GM12878 (cell line): ENCODE data around the gene RBBP8NL. TPM values are rescaled to one million over a fixed set of nuclear protein-coding genes. Genes with fewer than 3 reads are reported as not detected.
A peak's percentile ranks its signal among the peaks of the same experiment; 100 is the strongest.

ENCODE experiments used
- BHLHE40 ChIP-seq, 2 experiments: fragments of 450-650 bp in 1 of 2; IDR thresholded peaks; 2 replicates each; pipeline ENCODE4 v1.6.1; 2011 to 2017; ENCODE audit warnings: low read depth in 2 of 2, borderline replicate concordance in 1 of 2, improper control_type of control experiment in 1 of 2, low read length in 1 of 2, mild to moderate bottlenecking in 1 of 2
- BMI1 ChIP-seq: fragments of 450-650 bp; IDR thresholded peaks from 2 replicates; pipeline ENCODE4 v1.6.1; 2016; ENCODE audit warnings: mild to moderate bottlenecking, moderate library complexity, borderline replicate concordance
- CEBPZ ChIP-seq: fragments of 150-350 bp; IDR thresholded peaks from 2 replicates; pipeline ENCODE4 v1.6.1; 2016; ENCODE audit warnings: low read depth, low read length
- CREM ChIP-seq: IDR thresholded peaks from 2 replicates; pipeline ENCODE4 v1.6.1; 2014; ENCODE audit warnings: antibody characterized with exemption, low read depth
- EGR1 ChIP-seq, 2 experiments: IDR thresholded peaks; 1 replicate in 1 of 2; 2 replicates in 1 of 2; pipeline ENCODE4 v1.6.1; 2011 to 2012; ENCODE audit warnings: low read depth in 2 of 2, low read length in 2 of 2, borderline replicate concordance in 1 of 2, mild to moderate bottlenecking in 1 of 2, moderate library complexity in 1 of 2
- HCFC1 ChIP-seq: fragments of 150-350 bp; IDR thresholded peaks from 2 replicates; pipeline ENCODE4 v1.6.1; 2014; ENCODE audit warnings: low read length
- PKNOX1 ChIP-seq: fragments of 450-650 bp; IDR thresholded peaks from 2 replicates; pipeline ENCODE4 v1.6.1; 2016; ENCODE audit warnings: mild to moderate bottlenecking
- RELA ChIP-seq: fragments of 450-650 bp; IDR thresholded peaks from 2 replicates; pipeline ENCODE4 v1.8.0; 2014; ENCODE audit warnings: borderline replicate concordance; ENCODE audit not compliant: partially characterized antibody
- SIX5 ChIP-seq: IDR thresholded peaks from 2 replicates; pipeline ENCODE4 v1.6.1; 2011; ENCODE audit warnings: mild to moderate bottlenecking, low read depth, low read length, moderate library complexity; ENCODE audit not compliant: severe bottlenecking
- polyA plus RNA-seq, 11 experiments: library from polyadenylated mRNA; depleted of rRNA in 4 of 11; unstranded in 6 of 11; stranded (reverse) in 5 of 11; fragments of >200 nt; fragmentation: Nextera tagmentation in 4 of 11; fragmentation: Illumina TruSeq in 1 of 11; extraction: Ambion mirVana in 4 of 11; extraction: Trizol in 1 of 11; gene quantifications; 1 replicate in 1 of 11; 2 replicates in 10 of 11; pipeline versions ENCODE4 v1.2.1 to v1.2.3, GENCODE V29; 2011 to 2016; ENCODE audit warnings: inconsistent platforms in 2 of 11, missing spikeins in 2 of 11, low read depth in 1 of 11
- total RNA-seq, 4 experiments: library from RNA; depleted of rRNA in 3 of 4; stranded (reverse); fragments of >200 nt in 3 of 4; fragmentation: Illumina TruSeq in 1 of 4; extraction: Trizol in 1 of 4; gene quantifications; 2 replicates each; pipeline versions ENCODE4 v1.2.1 to v1.2.3, GENCODE V29; 2013 to 2021
- TF ChIP-seq, protein P1 (sequence below): fragments of 450-650 bp; IDR thresholded peaks from 2 replicates; pipeline ENCODE4 v1.6.1; 2018; ENCODE audit warnings: borderline replicate concordance, mild to moderate bottlenecking; ENCODE audit not compliant: partially characterized antibody
- TF ChIP-seq, protein P2 (sequence below): fragments of 450-650 bp; IDR thresholded peaks from 2 replicates; pipeline ENCODE4 v1.6.1; 2017; ENCODE audit warnings: mild to moderate bottlenecking, moderate library complexity
- TF ChIP-seq, protein P3 (sequence below): fragments of 450-650 bp; formaldehyde crosslinking; IDR thresholded peaks from 2 replicates; pipeline ENCODE4 v1.5.0; 2022; ENCODE audit warnings: mild to moderate bottlenecking, missing genetic modification characterization

RBBP8NL gene
- total and polyA plus RNA-seq, 10 of the 15 experiments (the other 5 are each of a cell fraction or from before 2014, with no cell fraction given): not detected

GRCh38 chr20:62386383-62387218 lies 40.7 kb downstream of the RBBP8NL start, which contains the start of gene RPS21 (continued):
- peak in 1 of 2 experiments; percentile 12; a peak in 1 of 4 replicates for TF ChIP-seq BHLHE40 (IDR thresholded peaks at IDR 0.05; ENCODE audit: borderline replicate concordance in 1 of 2, low read depth in 2 of 2, low read length in 1 of 2)
- peak; percentile 44 for TF ChIP-seq RELA
- TF ChIP-seq, protein P1, sequence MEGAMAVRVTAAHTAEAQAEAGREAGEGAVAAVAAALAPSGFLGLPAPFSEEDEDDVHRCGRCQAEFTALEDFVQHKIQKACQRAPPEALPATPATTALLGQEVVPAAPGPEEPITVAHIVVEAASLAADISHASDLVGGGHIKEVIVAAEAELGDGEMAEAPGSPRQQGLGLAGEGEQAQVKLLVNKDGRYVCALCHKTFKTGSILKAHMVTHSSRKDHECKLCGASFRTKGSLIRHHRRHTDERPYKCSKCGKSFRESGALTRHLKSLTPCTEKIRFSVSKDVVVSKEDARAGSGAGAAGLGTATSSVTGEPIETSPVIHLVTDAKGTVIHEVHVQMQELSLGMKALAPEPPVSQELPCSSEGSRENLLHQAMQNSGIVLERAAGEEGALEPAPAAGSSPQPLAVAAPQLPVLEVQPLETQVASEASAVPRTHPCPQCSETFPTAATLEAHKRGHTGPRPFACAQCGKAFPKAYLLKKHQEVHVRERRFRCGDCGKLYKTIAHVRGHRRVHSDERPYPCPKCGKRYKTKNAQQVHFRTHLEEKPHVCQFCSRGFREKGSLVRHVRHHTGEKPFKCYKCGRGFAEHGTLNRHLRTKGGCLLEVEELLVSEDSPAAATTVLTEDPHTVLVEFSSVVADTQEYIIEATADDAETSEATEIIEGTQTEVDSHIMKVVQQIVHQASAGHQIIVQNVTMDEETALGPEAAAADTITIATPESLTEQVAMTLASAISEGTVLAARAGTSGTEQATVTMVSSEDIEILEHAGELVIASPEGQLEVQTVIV: peak; percentile 57
- peak; percentile 94 for TF ChIP-seq CREM
- peak; percentile 56 for TF ChIP-seq SIX5
- TF ChIP-seq, protein P2, sequence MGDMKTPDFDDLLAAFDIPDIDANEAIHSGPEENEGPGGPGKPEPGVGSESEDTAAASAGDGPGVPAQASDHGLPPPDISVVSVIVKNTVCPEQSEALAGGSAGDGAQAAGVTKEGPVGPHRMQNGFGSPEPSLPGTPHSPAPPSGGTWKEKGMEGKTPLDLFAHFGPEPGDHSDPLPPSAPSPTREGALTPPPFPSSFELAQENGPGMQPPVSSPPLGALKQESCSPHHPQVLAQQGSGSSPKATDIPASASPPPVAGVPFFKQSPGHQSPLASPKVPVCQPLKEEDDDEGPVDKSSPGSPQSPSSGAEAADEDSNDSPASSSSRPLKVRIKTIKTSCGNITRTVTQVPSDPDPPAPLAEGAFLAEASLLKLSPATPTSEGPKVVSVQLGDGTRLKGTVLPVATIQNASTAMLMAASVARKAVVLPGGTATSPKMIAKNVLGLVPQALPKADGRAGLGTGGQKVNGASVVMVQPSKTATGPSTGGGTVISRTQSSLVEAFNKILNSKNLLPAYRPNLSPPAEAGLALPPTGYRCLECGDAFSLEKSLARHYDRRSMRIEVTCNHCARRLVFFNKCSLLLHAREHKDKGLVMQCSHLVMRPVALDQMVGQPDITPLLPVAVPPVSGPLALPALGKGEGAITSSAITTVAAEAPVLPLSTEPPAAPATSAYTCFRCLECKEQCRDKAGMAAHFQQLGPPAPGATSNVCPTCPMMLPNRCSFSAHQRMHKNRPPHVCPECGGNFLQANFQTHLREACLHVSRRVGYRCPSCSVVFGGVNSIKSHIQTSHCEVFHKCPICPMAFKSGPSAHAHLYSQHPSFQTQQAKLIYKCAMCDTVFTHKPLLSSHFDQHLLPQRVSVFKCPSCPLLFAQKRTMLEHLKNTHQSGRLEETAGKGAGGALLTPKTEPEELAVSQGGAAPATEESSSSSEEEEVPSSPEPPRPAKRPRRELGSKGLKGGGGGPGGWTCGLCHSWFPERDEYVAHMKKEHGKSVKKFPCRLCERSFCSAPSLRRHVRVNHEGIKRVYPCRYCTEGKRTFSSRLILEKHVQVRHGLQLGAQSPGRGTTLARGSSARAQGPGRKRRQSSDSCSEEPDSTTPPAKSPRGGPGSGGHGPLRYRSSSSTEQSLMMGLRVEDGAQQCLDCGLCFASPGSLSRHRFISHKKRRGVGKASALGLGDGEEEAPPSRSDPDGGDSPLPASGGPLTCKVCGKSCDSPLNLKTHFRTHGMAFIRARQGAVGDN: peak; percentile 41; the same call in 1 of the 2 replicates
- no peak for TF ChIP-seq BMI1
- TF ChIP-seq, protein P3, sequence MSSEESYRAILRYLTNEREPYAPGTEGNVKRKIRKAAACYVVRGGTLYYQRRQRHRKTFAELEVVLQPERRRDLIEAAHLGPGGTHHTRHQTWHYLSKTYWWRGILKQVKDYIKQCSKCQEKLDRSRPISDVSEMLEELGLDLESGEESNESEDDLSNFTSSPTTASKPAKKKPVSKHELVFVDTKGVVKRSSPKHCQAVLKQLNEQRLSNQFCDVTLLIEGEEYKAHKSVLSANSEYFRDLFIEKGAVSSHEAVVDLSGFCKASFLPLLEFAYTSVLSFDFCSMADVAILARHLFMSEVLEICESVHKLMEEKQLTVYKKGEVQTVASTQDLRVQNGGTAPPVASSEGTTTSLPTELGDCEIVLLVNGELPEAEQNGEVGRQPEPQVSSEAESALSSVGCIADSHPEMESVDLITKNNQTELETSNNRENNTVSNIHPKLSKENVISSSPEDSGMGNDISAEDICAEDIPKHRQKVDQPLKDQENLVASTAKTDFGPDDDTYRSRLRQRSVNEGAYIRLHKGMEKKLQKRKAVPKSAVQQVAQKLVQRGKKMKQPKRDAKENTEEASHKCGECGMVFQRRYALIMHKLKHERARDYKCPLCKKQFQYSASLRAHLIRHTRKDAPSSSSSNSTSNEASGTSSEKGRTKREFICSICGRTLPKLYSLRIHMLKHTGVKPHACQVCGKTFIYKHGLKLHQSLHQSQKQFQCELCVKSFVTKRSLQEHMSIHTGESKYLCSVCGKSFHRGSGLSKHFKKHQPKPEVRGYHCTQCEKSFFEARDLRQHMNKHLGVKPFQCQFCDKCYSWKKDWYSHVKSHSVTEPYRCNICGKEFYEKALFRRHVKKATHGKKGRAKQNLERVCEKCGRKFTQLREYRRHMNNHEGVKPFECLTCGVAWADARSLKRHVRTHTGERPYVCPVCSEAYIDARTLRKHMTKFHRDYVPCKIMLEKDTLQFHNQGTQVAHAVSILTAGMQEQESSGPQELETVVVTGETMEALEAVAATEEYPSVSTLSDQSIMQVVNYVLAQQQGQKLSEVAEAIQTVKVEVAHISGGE (CRISPR knock-in tag): no peak
- no peak for TF ChIP-seq CEBPZ
- peak; percentile 80 for TF ChIP-seq HCFC1
- TF ChIP-seq EGR1 (IDR thresholded peaks at IDR 0.05; ENCODE audit: borderline replicate concordance in 1 of 2, low read depth in 2 of 2, low read length in 2 of 2): peak in 1 of 2 experiments; percentile 47; a peak in 1 of 3 replicates
- TF ChIP-seq PKNOX1: no peak
